SKM-1 treated with dmso at 0.1 percent for 144 hours (cell line): ENCODE results near the gene MAGEA9B.
"Not testable (repeated sequence)": the region's sequence is repeated elsewhere in the genome, so short reads cannot be mapped to it uniquely, and the experiment has no call there.

Source experiments
- DNase-seq: peaks from one replicate; lab custom pipeline; 2025; ENCODE audit not compliant: unreplicated experiment; lab: John Stamatoyannopoulos, UW

MAGEA9B gene

DNA sequence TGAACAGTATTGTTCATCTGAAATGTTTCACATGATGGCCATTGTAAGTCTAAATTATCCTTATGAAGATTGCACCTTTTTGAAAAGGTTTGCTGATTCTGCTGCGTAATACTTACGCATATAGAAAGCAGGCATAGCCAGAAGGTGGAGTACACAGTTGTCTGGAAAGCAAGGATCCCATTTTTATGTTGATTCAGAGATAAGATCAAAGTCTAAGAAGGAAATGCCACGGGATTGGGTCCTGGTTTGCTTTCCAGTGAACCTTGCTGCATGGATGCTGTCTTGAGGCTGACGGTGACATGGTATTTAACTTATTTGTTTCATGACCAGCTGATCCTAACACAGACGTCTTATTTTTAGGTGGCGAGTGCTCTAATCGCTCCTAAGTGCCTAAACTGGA is 15.5 kb downstream of the MAGEA9B start:
- DNase-seq = no peak

DNA sequence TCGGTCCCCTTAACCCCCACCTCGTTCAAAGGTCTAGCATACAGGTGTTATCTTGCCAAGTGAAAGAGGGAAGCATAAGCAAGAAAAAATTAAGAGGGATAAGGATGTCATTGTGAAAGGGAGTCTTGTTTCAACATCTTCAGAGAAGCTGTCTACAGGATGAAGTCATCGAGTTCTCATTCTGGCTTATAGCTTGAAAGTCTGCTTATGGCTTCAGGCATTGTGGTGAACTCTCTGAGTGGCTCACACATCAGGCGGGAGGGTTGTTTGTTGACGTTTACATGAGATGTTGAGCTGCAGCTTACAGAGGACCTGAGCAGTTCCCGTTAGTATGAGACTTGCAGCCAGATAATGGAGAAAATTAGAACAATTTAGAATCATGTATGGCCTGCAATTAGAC is 16.6 kb downstream of the MAGEA9B start:
- peak; percentile 11 for DNase-seq

GRCh38 chrX:149569770-149570169 is 17.5 kb downstream of the MAGEA9B start:
- no peak for DNase-seq

GRCh38 chrX:149568701-149569296 is 18.5 kb downstream of the MAGEA9B start:
- DNase-seq = no peak

DNA sequence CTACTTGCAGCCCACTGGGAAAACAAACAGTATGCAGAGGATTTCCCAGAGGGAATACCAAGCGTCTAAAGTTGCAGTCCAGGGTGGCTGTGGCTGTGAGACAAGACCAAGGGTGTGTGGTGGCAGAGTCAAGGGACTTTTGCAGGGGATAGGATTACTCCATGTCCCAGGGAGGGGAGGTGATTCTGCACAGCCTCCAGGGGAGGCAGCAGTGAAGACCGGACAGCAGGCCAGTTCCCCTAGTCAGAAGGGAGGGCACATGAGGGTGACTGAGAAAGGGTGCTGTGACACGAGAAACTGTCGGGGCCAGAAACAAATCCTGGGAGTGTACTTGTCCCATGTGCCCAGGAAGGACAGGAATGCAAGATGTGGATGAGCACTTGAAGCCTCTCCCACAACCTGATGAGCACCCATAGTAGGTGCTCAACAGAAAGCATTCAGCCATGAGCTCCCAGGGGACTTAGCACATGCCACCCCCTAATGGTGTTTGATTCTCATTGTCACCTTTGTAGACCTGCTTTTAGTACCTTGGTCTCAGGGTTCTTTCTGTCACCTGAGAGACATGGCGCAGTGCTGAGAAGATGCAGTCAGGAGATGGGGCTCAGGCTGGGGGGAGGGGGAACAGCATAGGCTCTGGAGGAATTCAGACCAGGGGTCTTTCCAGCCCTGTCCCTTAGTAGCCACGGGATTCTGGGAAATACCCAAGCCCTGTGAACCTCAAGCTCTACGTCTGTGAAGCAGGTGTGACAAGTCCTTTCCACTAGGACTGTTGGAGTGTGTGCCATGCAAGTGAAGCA is 19.4 kb downstream of the MAGEA9B start:
- no peak for DNase-seq

- no peak for DNase-seq
These were observed 23.9 kb downstream of the MAGEA9B start for GRCh38 chrX:149563359-149563758.

DNA sequence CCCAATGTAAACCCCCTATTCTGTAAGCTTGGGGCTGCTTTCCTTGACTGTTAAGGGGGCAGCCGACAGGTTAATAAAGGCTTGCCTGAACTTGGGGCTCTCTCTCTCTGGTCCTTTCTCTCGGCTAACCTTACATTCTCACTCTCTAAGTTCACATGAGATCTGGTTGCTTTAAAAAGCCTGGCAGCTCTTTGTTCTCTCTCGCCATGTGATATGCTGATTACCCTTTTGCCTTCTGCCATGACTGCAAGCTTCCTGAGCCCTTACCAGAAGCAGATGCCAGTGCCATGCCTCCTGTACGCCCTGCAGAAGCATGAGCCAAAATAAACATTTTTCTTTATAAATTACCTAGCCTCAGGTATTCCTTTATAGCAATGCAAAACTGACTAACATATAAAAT is 32.0 kb downstream of the MAGEA9B start:
- DNase-seq = not testable (repeated sequence)

DNA sequence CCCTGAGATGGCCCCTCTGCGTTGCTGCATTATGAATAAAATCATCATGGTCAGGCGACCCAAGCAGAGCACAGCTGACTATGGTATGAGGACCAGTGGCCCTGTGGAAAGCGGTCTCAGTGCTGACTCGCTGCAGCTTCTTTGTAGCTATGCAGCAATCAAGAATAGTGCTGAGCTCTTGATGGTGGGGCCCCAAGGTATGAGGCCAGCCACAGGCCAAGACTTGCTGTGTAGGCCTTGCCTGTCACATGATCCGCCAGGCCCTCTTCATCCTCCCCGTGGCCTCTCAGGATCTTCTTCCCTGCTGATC is 35.4 kb downstream of the MAGEA9B start:
- DNase-seq = not testable (repeated sequence)

DNA sequence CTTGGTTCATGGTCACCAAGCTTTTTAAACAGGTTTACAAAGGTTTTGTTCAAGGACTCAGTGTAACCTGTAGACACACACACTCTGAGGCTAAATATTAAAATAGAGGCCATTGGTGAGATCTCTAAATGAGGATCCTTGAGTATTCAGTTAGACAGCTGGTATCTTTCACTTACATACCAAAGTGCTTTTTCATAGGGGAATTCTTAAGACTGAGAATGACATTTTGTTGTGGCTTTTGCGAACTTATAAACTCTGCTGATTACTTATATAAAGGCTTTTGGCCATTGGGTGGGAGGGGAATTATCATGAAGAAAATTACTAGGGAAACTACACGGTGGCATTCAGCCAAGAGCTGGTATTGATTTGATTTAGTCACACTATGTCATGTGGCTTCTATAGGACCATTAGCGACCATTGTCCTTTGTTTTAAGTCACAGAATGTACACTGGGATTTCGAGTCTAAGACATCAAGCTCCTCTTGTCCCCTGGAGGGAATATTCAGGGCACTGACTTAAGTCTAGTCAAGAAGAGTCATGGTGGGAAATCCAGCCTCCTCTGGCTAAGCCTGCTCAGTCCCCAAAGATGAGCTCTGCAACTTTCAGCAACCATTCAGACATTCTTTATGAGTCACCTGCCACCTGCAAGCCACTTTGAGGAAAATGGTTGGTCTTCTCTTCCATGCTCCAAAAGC is 35.9 kb downstream of the MAGEA9B start:
- DNase-seq = not testable (repeated sequence)

DNA sequence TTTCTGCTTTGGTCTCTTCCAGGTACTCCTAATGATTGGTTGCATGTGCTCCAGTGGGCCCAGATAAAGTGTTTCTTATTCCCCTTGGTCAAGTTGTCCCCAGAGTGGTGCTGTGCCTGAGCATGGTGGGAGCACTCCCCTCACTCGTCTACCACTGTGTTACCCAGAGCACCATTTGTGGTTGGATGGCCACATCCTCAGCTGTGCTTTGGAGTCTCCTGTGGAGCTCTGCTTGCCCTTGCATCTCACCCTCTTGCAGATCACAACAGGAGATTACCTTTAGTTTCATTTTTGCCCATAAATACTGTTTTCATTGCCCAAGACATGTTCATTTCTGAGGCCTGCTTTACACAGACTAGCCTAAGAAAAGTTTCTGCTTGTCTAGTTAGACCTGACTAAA is 36.8 kb downstream of the MAGEA9B start:
- DNase-seq = not testable (repeated sequence)

GRCh38 chrX:149549701-149550100 is 37.6 kb downstream of the MAGEA9B start, which contains the start of gene HSFX3:
HSFX3 (minus strand) TSS chrX:149549924; CDS start chrX:149549852, 72 bp downstream.
- DNase-seq = not testable (repeated sequence)

DNA sequence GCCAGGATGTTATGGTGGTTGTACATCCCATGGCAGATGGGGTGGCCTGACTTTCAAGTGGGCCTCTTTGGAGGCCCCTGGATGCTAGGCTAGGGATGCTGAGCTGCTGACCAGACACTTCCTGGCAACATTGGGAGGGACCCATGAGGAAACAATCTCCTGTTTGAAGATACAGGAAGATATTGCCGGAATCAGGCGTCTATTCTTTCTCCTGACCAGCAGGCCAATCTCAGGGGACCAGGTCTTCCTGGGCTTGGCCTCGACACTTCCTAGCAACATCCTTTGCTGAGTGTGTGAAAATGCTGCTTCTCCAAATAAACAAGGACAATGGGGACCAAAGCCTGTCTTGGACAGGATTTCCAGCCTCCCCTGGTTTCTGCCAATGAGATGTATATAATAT is 39.5 kb downstream of the MAGEA9B start:
- not testable (repeated sequence) for DNase-seq

- DNase-seq = not testable (repeated sequence)
These were observed 40.3 kb downstream of the MAGEA9B start for GRCh38 chrX:149546962-149547361.

- DNase-seq = not testable (repeated sequence)
These were observed 41.4 kb downstream of the MAGEA9B start for GRCh38 chrX:149545545-149546543.

GRCh38 chrX:149541521-149542047 is 45.7 kb downstream of the MAGEA9B start:
- no peak for DNase-seq

GRCh38 chrX:149540621-149541520 is 46.4 kb downstream of the MAGEA9B start, which contains the start of gene EOLA1:
EOLA1 (plus strand) TSS chrX:149541012; CDS start chrX:149545631, 4,619 bp downstream.
- DNase-seq = peak; percentile 88

DNA sequence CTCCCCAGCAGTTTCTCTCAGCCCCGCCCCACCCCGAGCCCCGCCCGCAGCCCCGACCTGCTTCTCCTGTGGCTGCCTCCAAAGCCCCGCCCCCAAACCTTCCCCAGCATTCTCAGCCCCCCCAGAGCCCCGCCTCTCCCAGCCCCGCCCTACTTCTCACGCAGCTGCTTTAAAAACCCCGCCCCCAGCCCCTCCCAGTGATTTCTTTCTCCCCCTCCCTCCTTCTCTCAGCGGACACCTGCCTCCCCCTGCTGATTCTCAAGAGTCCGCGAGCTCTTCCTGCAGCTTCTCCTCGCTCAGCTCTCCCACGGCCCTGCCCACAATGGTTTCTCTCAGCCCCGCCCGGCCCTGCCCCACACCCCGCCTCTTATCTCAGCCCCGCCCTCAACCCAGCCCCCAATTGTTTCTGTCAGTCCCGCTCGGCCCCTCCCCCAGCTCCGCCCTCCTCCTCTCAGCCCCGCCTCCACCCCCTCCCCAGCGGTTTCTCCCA is 47.1 kb downstream of the MAGEA9B start:
- peak; percentile 52 for DNase-seq

DNA sequence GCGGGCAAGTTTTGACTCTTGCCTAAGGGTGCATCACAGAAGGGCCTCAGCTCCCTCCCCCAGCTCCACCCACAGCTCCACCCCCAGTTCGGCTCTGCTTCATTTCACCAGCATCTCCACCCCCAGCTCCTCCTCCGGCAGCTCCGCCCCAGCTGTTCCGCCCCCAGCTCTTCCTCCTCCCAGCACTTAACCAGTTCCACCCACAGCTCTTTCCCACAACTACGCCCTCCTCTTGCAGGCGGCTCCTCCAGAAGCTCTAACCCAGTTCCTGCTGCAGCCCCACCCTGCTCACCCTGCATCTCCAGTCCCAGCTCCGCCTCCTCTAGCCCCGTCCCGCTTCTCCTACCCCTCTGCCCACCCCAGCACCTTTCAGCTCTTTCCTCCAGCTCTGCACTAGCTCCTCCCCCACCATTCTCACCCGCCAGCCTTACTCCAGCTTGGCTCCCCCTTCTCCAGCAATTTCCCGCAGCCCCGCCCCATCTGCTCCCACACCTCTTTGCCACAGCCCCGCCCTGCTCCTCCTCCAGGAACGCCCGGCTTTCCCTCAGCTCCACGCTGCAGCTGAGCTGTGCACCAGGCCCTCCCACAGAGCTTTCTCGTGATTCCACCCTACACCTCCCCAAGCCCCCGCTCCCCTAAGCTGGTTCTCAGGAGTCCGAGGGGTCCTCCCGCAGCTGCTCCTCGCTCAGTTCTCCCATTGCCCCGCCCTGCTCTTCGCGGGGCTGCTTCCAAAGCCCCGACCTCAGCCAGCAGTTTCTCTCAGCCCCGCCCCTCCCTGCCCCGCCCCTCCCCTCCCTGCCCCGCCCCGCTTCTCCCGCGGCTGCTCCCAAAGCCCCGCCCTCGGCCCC is 47.8 kb downstream of the MAGEA9B start:
- DNase-seq = peak; percentile 86
